GM13976 (cell line): ENCODE results near the gene NECAP2.
"Not testable (repeated sequence)": the region's sequence is repeated elsewhere in the genome, so short reads cannot be mapped to it uniquely, and the experiment has no call there.

ENCODE experiments used
- DNase-seq: peaks from one replicate; pipeline ENCODE4 v3.0.0; 2012; ENCODE audit warnings: low spot score
- in situ Hi-C: fragments of 300-500 bp; cut with MboI; formaldehyde crosslinking; loops from one replicate; pipeline ENCODE4 v1.12.0; 2022; ENCODE audit warnings: low sequenced_read_pairs, mixed read lengths, inconsistent platforms; ENCODE audit not compliant: unreplicated experiment
- TF ChIP-seq, protein P1 (sequence below): IDR thresholded peaks from 2 replicates; pipeline ENCODE4 v1.5.1; 2012; ENCODE audit warnings: borderline replicate concordance, mild to moderate bottlenecking; ENCODE audit not compliant: insufficient read depth; ENCODE audit errors: extremely low read depth, missing control alignments, control extremely low read depth

Gene NECAP2

DNA sequence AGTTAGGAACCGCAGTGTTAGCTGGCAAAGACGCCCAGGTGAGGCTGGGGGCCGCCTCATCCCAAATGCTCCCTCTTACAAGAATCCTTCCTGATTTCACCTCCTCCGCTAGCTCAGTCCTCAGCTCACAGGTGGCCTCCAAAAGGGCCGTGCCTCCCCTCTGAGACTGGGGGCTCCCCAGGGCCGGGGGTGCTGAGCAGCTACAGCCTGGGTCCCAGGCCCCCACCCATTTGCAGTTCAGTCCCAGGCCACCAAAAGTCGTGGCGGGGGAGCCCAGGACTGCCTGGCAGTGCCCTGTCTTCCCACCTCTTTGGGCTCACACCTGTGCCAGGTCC lies 43.9 kb downstream of the NECAP2 start:
- no peak for DNase-seq
- in situ Hi-C loops = no loop called here
- TF ChIP-seq, protein P1, sequence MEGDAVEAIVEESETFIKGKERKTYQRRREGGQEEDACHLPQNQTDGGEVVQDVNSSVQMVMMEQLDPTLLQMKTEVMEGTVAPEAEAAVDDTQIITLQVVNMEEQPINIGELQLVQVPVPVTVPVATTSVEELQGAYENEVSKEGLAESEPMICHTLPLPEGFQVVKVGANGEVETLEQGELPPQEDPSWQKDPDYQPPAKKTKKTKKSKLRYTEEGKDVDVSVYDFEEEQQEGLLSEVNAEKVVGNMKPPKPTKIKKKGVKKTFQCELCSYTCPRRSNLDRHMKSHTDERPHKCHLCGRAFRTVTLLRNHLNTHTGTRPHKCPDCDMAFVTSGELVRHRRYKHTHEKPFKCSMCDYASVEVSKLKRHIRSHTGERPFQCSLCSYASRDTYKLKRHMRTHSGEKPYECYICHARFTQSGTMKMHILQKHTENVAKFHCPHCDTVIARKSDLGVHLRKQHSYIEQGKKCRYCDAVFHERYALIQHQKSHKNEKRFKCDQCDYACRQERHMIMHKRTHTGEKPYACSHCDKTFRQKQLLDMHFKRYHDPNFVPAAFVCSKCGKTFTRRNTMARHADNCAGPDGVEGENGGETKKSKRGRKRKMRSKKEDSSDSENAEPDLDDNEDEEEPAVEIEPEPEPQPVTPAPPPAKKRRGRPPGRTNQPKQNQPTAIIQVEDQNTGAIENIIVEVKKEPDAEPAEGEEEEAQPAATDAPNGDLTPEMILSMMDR = no peak

DNA sequence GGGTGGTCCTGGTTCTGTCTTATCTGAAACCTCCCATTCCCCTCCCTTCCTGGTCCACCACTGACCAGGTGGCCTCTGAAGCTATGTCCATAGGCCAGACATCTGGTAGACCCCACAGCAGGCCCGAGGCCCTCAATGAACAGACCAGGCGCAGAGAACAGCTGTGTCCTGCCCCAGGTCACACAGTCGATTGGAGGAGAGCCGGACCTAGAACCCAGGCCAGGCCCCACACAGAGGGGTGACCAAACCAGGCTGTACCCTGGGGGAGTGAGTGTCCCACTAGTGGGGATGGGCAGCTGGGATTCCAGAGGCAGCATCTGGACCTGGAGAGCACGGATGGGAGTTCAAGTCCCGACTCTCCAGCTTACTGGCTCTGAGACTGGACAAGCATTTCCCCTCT lies 44.4 kb downstream of the NECAP2 start:
- TF ChIP-seq, protein P1 = no peak
- no peak for DNase-seq
- in situ Hi-C loops = no loop called here

DNA sequence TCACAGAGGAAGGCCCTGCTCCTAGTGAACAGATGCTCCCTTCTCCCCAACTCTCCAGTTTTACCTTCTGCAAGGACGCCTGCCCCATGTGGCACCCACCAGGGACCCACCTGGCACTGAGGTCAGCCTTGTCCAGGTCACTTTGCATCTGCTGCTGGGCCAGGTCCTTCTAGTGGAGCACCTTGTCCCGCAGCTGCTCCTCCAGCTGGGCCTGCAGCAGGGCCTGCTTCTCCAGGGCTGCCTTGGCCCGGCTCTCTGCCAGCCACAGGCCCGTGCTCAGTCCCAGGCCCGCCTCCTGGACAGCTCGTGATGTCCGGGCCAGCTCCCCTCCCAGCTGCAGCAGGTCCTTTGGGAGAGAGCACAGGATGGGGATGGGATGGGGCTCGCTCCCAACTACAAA lies 45.8 kb downstream of the NECAP2 start:
- DNase-seq, in situ Hi-C loops: not testable (repeated sequence)

DNA sequence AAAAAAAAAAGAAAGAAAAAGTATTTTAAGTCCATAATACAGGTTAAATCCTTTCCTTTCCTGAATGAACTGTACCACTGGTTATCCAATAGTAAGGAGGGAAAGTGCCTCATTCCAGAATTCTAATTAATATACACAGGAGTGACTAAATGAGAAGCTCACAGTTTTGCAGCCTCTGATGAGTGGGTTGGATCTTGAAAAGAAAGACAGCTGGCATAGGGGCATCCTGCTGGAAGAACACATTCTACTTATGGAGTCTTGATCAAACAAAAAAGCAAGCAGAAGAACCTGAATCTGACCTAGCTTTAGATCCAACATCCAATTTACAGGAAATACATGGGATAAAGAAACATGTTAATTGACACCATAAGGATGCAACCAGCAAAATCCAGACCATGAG lies 46.5 kb downstream of the NECAP2 start:
- DNase-seq, in situ Hi-C loops: not testable (repeated sequence)

DNA sequence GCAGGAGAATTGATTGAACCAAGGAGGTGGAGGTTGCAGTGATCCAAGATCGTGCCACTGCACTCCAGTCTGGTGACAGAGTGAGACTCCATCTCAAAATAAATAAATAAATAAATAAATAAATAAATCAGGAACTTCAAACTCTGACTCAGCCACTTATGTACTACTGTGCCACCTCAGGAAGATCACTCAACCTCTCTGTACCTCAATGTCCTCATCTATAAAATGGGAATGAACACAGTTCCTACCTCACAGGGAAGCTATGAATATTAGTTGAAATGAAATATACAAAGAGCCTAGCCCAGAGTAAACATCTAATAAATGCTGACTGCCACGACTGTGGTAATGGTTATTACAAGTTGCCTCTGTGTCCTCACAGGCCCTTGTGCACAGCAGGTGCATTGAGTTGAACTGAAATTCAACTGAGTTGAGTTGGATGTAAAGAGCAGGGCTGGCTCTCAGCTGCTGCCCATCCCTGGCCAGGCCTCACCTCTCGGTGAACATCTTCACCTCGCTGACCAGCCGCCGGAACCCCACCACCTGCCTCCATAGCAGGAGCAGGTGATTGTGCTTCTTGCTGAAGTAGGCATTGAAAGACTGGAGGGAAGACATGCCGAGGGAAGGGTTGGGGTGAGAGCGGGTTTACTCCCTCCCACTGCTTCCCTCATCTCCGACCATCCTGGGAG lies 48.8 kb downstream of the NECAP2 start:
- in situ Hi-C loops, DNase-seq: not testable (repeated sequence)

DNA sequence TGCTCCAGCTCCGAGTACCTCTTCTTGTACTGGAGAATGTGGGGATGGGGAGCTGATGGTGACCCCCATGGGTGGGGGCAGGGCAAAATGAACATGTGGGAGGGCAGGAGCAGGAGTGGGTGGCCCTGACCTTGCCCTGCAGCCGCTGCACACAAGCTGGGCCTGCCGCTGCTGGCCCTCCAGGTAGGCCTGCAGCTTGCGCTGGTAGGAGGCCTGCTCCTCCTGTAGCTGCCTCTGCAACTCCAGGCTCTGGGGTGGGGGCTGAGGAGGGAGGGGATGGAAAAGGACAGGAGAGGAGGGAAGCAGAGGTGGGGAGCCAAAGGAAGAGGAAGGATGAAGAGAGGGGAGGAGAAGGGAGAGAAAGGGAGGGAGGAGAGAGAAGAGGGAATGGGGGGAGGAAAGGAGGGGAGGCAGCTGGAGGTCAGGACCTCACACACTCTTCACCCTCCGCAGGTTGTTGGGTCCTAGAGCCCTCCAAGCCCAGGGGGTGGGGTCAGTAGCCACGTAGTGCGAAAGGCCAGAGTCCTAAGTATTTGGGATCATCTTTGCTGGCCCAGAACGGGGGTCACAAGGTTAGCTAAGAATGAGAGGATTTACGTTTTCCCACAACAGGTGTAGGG lies 50.6 kb downstream of the NECAP2 start:
- DNase-seq = no peak
- in situ Hi-C loops = no loop called here
- TF ChIP-seq, protein P1 = no peak

DNA sequence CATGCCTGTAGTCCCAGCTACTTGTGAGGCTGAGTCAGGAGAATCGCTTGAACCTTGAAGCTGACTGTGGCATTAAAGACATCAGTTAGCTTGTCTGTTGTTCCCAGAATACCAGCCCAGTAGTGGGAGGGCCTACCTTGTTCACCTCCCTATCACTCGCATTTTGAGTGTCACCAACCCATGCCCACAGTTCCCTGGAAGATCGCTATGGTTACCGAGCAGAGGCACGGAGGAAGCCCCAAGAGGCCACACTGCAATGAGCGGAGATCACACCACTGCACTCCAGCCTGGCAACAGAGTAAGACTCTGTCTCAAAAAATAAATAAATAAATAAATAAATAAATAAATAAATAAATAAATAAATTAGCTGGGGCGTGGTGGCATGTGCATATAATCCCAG lies 52.4 kb downstream of the NECAP2 start:
- DNase-seq, in situ Hi-C loops: not testable (repeated sequence)

DNA sequence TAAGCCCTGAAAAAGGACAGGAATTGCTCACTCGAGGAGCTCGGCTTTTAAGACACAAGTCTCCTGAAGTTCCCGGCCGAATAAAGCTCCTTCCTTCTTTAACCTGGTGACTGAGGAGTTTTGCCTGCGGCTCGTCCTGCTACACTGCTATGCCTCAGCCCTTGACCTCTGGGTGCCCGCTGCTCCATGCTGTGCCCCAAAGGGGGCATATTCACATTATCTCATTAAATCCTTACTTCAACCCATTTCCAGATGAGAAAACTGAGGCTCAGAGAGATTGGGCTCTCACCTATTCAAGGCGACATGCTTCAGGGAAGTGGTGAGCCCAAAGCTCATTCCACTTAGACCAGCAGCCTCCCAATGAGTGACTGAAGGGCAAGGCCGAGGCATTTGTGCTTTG lies 53.2 kb downstream of the NECAP2 start:
- in situ Hi-C loops, DNase-seq: not testable (repeated sequence)

DNA sequence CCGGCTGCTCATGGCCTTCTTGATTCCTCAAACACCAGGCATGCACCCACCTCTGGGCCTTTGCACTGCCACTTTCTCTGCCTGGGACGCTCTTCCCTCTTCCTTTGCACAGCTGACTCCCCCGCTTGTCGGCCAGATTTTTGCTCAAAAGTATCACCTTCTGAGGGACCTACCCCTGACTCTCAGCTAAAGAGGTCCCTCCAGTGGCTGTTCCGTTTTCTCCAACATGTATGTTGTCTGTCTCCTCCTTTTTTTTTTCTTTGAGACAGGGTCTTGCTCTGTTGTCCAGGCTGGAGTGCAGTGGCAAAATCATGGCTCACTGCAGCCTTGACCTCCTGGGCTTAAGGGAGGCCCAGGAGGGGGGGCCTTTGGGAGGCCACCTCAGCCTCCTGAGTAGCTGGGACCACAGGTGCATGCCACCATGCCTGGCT lies 57.0 kb downstream of the NECAP2 start:
- DNase-seq, in situ Hi-C loops: not testable (repeated sequence)

DNA sequence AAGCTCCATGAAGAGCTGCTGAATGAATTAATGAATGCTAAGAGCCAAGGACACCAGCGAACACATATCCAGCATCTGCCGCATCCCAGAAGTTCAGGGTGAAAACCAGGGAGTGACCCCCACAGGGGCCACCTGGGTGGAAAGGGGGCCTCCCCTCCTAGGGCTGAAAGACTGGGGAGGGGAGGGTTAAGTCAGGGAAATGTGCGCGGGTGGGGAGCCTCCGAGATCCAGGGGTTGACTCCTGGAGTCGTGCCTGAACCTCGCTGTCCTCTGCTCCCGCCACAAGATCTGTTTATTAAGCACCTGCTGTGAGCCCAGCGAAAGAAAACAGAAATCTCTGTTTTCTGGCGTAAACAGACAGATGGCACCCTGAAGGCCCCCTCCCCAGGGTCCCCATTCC lies 57.5 kb downstream of the NECAP2 start:
- DNase-seq, in situ Hi-C loops: not testable (repeated sequence)
